GF-D8 (cell line): ENCODE data around the gene TTLL10.

Source experiments
- DNase-seq: peaks from one replicate; lab custom pipeline; 2025; lab: John Stamatoyannopoulos, UW

Gene TTLL10, protein sequence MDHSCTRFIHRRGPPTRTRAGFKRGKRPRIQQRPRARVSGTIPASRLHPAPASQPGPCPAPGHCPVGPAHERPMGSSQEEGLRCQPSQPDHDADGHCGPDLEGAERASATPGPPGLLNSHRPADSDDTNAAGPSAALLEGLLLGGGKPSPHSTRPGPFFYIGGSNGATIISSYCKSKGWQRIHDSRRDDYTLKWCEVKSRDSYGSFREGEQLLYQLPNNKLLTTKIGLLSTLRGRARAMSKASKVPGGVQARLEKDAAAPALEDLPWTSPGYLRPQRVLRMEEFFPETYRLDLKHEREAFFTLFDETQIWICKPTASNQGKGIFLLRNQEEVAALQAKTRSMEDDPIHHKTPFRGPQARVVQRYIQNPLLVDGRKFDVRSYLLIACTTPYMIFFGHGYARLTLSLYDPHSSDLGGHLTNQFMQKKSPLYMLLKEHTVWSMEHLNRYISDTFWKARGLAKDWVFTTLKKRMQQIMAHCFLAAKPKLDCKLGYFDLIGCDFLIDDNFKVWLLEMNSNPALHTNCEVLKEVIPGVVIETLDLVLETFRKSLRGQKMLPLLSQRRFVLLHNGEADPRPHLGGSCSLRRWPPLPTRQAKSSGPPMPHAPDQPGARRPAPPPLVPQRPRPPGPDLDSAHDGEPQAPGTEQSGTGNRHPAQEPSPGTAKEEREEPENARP

DNA sequence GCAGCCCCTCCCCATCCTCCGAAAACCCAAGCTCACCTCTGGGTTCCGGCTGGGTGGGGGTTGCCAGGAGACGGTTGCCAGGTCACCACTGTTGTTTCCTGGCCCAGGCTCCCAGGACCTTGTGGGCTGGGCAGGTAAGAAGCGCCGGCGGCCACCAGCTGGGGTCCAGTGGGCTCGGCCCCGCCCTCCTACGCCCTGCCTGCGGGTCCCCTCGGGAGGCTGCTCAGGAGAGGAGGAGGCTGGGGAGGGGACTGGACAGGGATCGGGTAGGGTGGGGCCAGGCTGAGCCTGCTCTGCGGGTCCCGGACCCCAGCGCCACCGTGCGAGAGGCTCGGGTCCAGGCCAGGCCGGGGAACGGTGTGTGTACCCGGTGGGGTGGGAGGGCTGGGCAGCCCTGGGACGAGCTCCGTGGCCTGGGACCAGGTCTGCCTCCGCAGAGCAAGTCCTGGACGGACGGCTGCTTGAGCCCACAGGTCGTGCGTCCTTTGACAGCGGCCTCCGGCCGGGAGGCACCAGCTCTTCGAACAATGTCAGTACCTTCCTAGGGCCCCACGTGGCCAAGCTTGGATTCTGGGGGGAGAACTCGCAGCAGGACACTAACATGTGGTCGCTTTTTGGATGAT, at the start of gene TTLL10:
TTLL10 (plus strand) TSS at position 88 of the 623 bp plus-strand sequence. CDS start 5,336 bp downstream, outside the sequence.
- DNase-seq = no peak

DNA sequence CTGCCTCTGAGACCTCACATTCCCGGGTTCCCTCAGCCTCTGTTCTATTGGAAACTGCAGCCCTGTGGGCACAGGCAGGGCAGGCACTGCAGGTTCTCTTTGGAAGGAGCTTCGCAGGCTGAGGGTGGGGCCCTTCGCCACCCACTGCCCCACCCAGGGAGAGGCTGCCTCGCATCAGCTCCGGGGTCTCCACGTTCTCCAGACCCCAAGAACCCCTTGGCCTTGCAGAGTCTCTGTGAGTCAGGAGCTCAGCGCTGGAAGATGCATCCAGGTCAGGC, 49.2 kb upstream of the TTLL10 start:
- DNase-seq = no peak

DNA sequence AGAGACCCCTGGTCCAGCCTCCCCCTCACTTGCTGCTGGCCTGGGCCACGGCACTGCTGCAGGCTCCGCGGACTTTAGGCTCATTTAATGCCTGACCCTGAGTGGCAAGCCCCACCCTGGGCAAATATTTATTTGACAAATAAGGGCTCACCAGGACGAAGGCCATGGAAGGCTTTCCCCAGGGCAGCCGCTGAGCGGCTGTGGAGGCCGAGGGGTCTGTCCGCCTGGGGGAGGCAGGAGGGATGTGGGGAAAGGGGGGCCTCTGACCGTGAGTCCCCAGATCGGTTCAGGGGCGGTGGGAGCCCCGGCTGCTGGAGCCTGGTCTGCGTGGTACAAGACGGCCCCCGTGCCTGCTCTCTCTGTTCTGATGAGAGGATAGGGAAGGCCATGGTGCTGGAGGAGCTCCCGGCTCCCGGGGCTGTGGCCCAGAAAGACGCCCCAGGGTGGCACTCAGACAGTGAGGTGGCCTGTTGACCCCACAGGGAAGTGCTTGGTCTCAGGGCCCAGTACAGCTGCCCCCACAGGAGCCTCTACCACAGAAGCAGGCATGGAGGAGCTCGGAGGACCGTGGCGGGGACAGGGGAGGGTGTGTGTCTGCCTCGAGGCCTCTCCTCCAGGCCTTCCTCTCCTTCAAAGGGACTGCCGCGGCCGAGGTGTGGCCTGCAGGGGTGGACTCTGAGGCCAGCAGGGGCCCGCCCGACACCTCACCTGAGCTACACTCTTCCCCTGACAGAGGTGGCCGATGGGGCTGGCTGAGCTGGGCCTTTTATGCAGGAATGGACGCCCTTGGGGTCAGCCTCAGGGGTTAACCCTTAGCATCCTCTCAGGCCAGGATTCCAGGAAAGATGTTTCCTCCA, 48.7 kb upstream of the TTLL10 start:
- no peak for DNase-seq

DNA sequence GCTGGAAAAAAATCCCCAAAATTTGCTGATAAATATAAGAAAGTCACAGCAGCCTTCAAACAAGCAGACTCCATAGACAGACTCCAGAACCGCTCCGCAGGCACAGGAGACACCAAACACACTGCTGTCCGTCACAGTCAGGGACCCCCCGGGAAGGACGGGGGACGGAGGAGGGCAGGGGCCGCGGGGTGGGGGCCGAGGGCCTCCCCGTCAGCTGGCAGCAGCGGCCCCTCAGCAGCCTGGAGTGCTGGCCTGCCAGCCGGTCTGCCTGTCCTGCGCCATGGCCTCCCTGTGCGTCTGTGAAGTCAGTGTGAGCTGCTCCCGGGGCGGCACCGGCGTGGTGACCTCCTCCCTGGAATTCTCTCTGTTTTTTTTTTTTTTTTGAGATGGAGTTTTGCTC, 47.7 kb upstream of the TTLL10 start:
- DNase-seq = no peak

GRCh38 chr1:1127551-1128451, 45.9 kb upstream of the TTLL10 start:
- DNase-seq = no peak

- DNase-seq = no peak
Observed at GRCh38 chr1:1128454-1129139, 45.1 kb upstream of the TTLL10 start.

DNA sequence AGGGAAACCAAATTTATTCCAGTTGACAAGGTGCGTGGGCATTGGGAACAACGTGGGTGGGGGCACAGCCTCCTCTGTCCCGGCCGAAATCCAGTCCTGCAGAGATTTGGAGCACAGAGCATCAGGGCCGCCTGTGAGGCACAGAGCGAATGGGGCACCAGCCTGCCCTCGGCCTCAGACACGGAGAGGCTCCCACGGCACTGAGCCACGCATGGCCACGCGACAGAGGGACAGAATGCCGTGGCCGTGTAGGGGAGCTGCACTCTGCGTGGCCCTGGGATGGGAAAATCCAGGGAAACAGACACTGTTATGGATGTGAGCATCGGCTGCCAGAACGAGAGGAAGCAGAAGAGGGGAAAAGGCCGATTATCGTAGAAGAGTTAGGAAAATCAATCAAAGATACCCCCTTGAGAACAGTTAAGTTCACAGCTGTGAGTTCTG, 44.3 kb upstream of the TTLL10 start:
- no peak for DNase-seq

DNA sequence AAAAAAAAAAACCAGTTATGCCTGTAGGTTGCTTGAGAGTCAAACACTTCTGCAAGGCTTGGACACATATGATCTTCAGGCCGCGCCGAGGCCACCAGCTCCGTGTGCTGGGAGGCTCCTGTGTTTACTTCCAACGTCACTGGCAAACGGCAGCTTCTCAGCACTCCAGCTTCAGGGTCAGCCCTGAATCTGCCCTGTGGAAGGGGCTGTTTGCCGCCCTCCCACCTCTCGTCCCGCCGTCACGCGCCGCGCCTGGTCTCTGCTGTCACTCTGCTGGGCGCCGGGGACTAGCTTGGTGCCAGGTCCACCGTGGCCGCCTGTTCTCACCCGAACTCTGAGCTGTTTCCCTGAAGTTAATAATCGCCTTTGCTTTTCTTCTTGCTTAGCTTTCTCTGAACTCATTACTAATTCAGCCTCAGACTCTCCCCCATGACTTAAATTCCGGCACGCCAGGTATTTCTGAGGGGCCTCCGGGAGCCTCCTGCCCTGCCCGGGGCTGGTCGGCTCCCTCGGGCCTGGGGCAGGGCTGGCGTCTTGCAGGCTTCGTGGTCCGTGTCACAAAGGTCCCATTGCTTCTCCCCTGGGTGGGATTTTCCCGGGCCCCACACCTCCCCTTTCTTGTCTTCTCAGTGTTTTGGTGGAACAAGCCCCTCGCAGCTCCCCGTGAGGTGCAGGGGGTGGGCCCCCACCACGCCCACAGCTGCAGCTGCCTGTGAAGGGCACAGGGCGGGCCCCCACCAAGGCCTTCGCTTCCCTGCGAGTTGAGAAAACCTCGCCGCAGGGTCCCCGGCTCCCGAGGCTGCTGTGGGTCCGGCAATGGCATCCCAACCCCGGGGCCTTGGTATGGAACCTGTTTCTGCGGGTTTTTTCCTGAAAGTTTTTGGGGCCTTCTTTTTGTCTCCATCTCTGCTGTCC, 43.2 kb upstream of the TTLL10 start:
- DNase-seq = no peak

GRCh38 chr1:1132042-1132950, 41.4 kb upstream of the TTLL10 start:
- no peak for DNase-seq

- DNase-seq = no peak
Observed at GRCh38 chr1:1132956-1133750, 40.5 kb upstream of the TTLL10 start.

- DNase-seq = no peak
Observed at GRCh38 chr1:1134300-1134970, 39.2 kb upstream of the TTLL10 start.

GRCh38 chr1:1135339-1136136, 38.1 kb upstream of the TTLL10 start:
- DNase-seq = no peak

GRCh38 chr1:1136547-1137230, 37.0 kb upstream of the TTLL10 start:
- DNase-seq = no peak

- no peak for DNase-seq
Observed at GRCh38 chr1:1137256-1138045, 36.2 kb upstream of the TTLL10 start.

DNA sequence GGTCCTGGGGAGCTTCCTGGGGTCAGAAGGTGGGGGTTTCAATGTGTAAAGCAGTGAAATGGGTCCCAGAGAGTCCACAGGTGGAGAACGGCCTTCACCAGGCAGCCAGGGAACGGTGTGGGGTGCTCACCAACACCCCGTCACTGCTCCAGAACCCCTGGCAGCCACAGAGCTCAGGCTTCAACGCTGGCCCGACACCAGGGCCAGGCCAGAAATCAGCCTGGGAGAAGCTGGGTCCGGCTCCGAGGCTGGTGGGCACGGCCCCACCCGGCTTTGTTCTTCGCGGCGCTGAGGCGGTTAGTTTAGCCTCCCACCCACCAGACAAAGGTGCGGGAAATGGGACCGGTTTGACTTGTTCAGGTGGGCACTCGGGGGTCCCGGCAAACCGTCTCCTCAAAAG, 33.0 kb upstream of the TTLL10 start:
- DNase-seq = no peak
